ENCODE results near the gene FBXL12. TPM values are rescaled to one million over a fixed set of nuclear protein-coding genes. Genes with fewer than 3 reads are reported as not detected.

FBXL12 gene
- total RNA-seq, 2 experiments from 2014 or later: 38.7 to 44.4 TPM

- Histone ChIP-seq H3K36me3 (ENCODE audit: insufficient read depth, low read length) (peaks cover 30% of the 10 kb centered on the region), H4K20me1 (ENCODE audit: insufficient read depth, low read length) (no peaks in the 10 kb centered on the region), H3K4me2 (ENCODE audit: low read length) (peak overlapping the region; percentile 66), H3K4me1 (ENCODE audit: insufficient read depth, low read length, poor library complexity, severe bottlenecking) (peaks cover 22% of the 10 kb centered on the region), H3K79me2 (ENCODE audit: insufficient read depth, low read depth, low read length) (peaks cover 24% of the 10 kb centered on the region), H3K9me2 (ENCODE audit: insufficient read depth, low read length) (no peaks in the 10 kb centered on the region), H2AFZ (ENCODE audit: low read length) (peak overlapping the region; percentile 30; the same call in 1 of the 2 replicates), H3K27ac (ENCODE audit: low read depth, low read length, poor library complexity, severe bottlenecking) (peak overlapping the region; percentile 30), H3K4me3 (ENCODE audit: low read depth, low read length, poor library complexity, severe bottlenecking) (peak overlapping the region; percentile 58), H3K9me3 (ENCODE audit: low read length) (peaks cover 15% of the 10 kb centered on the region)
- CTCF ChIA-PET (ENCODE audit: unreplicated experiment): no interaction called here
- no TSS peak for BruUV-seq (replicated peaks)
- intact Hi-C loops (cut with micrococcal nuclease; ENCODE audit: unreplicated experiment): loop anchor here (1.0 kb wide), 2 partner anchors 27 to 51 kb away; partner anchors contain the start of gene ZNF846
- no peak for DNase-seq (ENCODE audit: low spot score)
- POLR2A ChIA-PET: no interaction called here
- TF ChIP-seq EZH2phosphoT487 (IDR thresholded peaks at IDR 0.05; ENCODE audit: borderline replicate concordance, low read depth, low read length): no peak
- no peak for TF ChIP-seq CTCF (conservative IDR thresholded peaks at IDR 0.05; ENCODE audit: low read length)
Observed at GRCh38 chr19:9819596-9819909, 674 bp upstream of the FBXL12 start.

- intact Hi-C loops (cut with micrococcal nuclease; ENCODE audit: unreplicated experiment): no loop called here
- peaks cover 42% of the 10 kb centered on the region for H3K36me3 ChIP-seq (ENCODE audit: insufficient read depth, low read length)
- H3K9me2 ChIP-seq (ENCODE audit: insufficient read depth, low read length): no peaks in the 10 kb centered on the region
- no TSS peak for BruUV-seq (replicated peaks)
- no peak for TF ChIP-seq EZH2phosphoT487 (IDR thresholded peaks at IDR 0.05; ENCODE audit: borderline replicate concordance, low read depth, low read length)
- no peak for TF ChIP-seq CTCF (conservative IDR thresholded peaks at IDR 0.05; ENCODE audit: low read length)
- H3K4me1 ChIP-seq (ENCODE audit: insufficient read depth, low read length, poor library complexity, severe bottlenecking): peaks cover 15% of the 10 kb centered on the region
- peak overlapping the region; percentile 95 for H3K4me3 ChIP-seq (ENCODE audit: low read depth, low read length, poor library complexity, severe bottlenecking)
- no peaks in the 10 kb centered on the region for H4K20me1 ChIP-seq (ENCODE audit: insufficient read depth, low read length)
- H3K27ac ChIP-seq (ENCODE audit: low read depth, low read length, poor library complexity, severe bottlenecking): peak overlapping the region; percentile 77
- peak overlapping the region; percentile 90 for H3K4me2 ChIP-seq (ENCODE audit: low read length)
- H3K79me2 ChIP-seq (ENCODE audit: insufficient read depth, low read depth, low read length): peaks cover 24% of the 10 kb centered on the region
- CTCF ChIA-PET (ENCODE audit: unreplicated experiment): no interaction called here
- peak; percentile 13 for DNase-seq (ENCODE audit: low spot score)
- POLR2A ChIA-PET: no interaction called here
- peaks cover 15% of the 10 kb centered on the region for H3K9me3 ChIP-seq (ENCODE audit: low read length)
- peak overlapping the region; percentile 51 for H2AFZ ChIP-seq (ENCODE audit: low read length)
Observed at GRCh38 chr19:9818175-9818733, 625 bp downstream of the FBXL12 start.

GRCh38 chr19:9811139-9811538 lies 7.7 kb downstream of the FBXL12 start:
- ChIA-PET CTCF (ENCODE audit: unreplicated experiment) (interaction anchor here (1.0 kb wide), 1 partner anchor 15 kb away, joined by 6 read pairs; no protein-coding TSS in a partner anchor), POLR2A (interaction anchor here (0.6 kb wide), 1 partner anchor 360 kb away, joined by 5 read pairs; no protein-coding TSS in a partner anchor)

More at GRCh38 chr19:9811139-9811538, 7.7 kb downstream of the FBXL12 start:
- H3K36me3 ChIP-seq (ENCODE audit: insufficient read depth, low read length): peaks cover 86% of the 10 kb centered on the region
- H3K9me3 ChIP-seq (ENCODE audit: low read length): peaks cover 13% of the 10 kb centered on the region
- intact Hi-C loops (cut with micrococcal nuclease; ENCODE audit: unreplicated experiment): no loop called here
- no peak overlapping the region for H3K4me2 ChIP-seq (ENCODE audit: low read length)
- no peaks in the 10 kb centered on the region for H3K9me2 ChIP-seq (ENCODE audit: insufficient read depth, low read length)
- H3K4me3 ChIP-seq (ENCODE audit: low read depth, low read length, poor library complexity, severe bottlenecking): no peak overlapping the region
- TF ChIP-seq EZH2phosphoT487 (IDR thresholded peaks at IDR 0.05; ENCODE audit: borderline replicate concordance, low read depth, low read length) (no peak), CTCF (conservative IDR thresholded peaks at IDR 0.05; ENCODE audit: low read length) (no peak)
- H3K4me1 ChIP-seq (ENCODE audit: insufficient read depth, low read length, poor library complexity, severe bottlenecking): no peaks in the 10 kb centered on the region
- H4K20me1 ChIP-seq (ENCODE audit: insufficient read depth, low read length): no peaks in the 10 kb centered on the region
- peaks cover under 1% of the 10 kb centered on the region; the same call in 1 of the 2 replicates for H3K79me2 ChIP-seq (ENCODE audit: insufficient read depth, low read depth, low read length)
- BruUV-seq (replicated peaks): no TSS peak
- no peak overlapping the region for H3K27ac ChIP-seq (ENCODE audit: low read depth, low read length, poor library complexity, severe bottlenecking)
- no peak for DNase-seq (ENCODE audit: low spot score)
- no peak overlapping the region for H2AFZ ChIP-seq (ENCODE audit: low read length)

Measured in OCI-LY7 (cell line).